NCI-H1048 (cell line): ENCODE data around the gene KRTAP19-1.
"Not testable (repeated sequence)": the region's sequence is repeated elsewhere in the genome, so short reads cannot be mapped to it uniquely, and the experiment has no call there.

ENCODE experiments used
- DNase-seq: peaks from one replicate; lab custom pipeline; 2025; lab: John Stamatoyannopoulos, UW

KRTAP19-1 gene

GRCh38 chr21:30480145-30480544 is at the start of gene KRTAP19-1:
Gene KRTAP19-1 (minus strand): TSS chr21:30480367. CDS start chr21:30480317, 50 bp downstream.
- DNase-seq, result no peak

GRCh38 chr21:30518876-30519275 is 38.7 kb upstream of the KRTAP19-1 start:
- DNase-seq, result no peak

- no peak for DNase-seq
Measured at GRCh38 chr21:30515681-30516080, 35.5 kb upstream of the KRTAP19-1 start.

- not testable (repeated sequence) for DNase-seq
Measured at GRCh38 chr21:30505621-30506205, 25.5 kb upstream of the KRTAP19-1 start.

- DNase-seq, result no peak
Measured at GRCh38 chr21:30502041-30502440, 21.9 kb upstream of the KRTAP19-1 start, which contains the start of gene KRTAP19-5. Gene KRTAP19-5 (minus strand): TSS chr21:30502141. CDS start chr21:30502090, 51 bp downstream.

- no peak for DNase-seq
Measured at GRCh38 chr21:30497065-30497464, 16.9 kb upstream of the KRTAP19-1 start, which contains the start of gene KRTAP19-4. Gene KRTAP19-4 (minus strand): TSS chr21:30497165. CDS start chr21:30497110, 55 bp downstream.

GRCh38 chr21:30491963-30492428 is 11.8 kb upstream of the KRTAP19-1 start, which contains the start of gene KRTAP19-3:
Gene KRTAP19-3 (minus strand): TSS chr21:30492013. CDS start chr21:30491957, 56 bp downstream.
- DNase-seq, result no peak

GRCh38 chr21:30487336-30487735 is 7.2 kb upstream of the KRTAP19-1 start, which contains the start of gene KRTAP19-2:
Gene KRTAP19-2 (minus strand): TSS chr21:30487436. CDS start chr21:30487348, 88 bp downstream.
- DNase-seq, result no peak

- DNase-seq, result no peak
Measured at GRCh38 chr21:30486180-30486579, 6.0 kb upstream of the KRTAP19-1 start.

GRCh38 chr21:30482130-30482529 is 2.0 kb upstream of the KRTAP19-1 start:
- DNase-seq, result no peak

GRCh38 chr21:30479259-30479658 is 908 bp downstream of the KRTAP19-1 start:
- no peak for DNase-seq

- DNase-seq, result no peak
Measured at GRCh38 chr21:30478004-30478403, 2.2 kb downstream of the KRTAP19-1 start.

- DNase-seq, result no peak
Measured at GRCh38 chr21:30468900-30469714, 11.1 kb downstream of the KRTAP19-1 start.

GRCh38 chr21:30463713-30464112 is 16.5 kb downstream of the KRTAP19-1 start:
- no peak for DNase-seq

- DNase-seq, result no peak
Measured at GRCh38 chr21:30448514-30448913, 31.7 kb downstream of the KRTAP19-1 start.

GRCh38 chr21:30447056-30447455 is 33.1 kb downstream of the KRTAP19-1 start:
- DNase-seq, result no peak

- no peak for DNase-seq
Measured at GRCh38 chr21:30444204-30444603, 36.0 kb downstream of the KRTAP19-1 start.

- no peak for DNase-seq
Measured at GRCh38 chr21:30443226-30443625, 36.9 kb downstream of the KRTAP19-1 start.

- no peak for DNase-seq
Measured at GRCh38 chr21:30439975-30440374, 40.2 kb downstream of the KRTAP19-1 start, which contains the start of gene KRTAP15-1. Gene KRTAP15-1 (plus strand): TSS chr21:30440275. CDS start chr21:30440328, 53 bp downstream.

GRCh38 chr21:30437010-30437565 is 43.1 kb downstream of the KRTAP19-1 start:
- no peak for DNase-seq

GRCh38 chr21:30434033-30434631 is 46.0 kb downstream of the KRTAP19-1 start:
- no peak for DNase-seq

- no peak for DNase-seq
Measured at GRCh38 chr21:30430170-30430655, 50.0 kb downstream of the KRTAP19-1 start, which contains the start of gene KRTAP13-4. Gene KRTAP13-4 (plus strand): TSS chr21:30430220. CDS start chr21:30430276, 56 bp downstream.
